Natural killer cell treated with Interleukin-12 subunit alpha and Interleukin-12 subunit beta and Interleukin-15 and Interleukin-18, amount 100 ng/mL, for 72 hours (primary cell): Measurements from ENCODE around the gene LAGE3. TPM values are rescaled to one million over a fixed set of nuclear protein-coding genes. Genes with fewer than 3 reads are reported as not detected.
A peak's percentile ranks its signal among the peaks of the same experiment; 100 is the strongest.

Source experiments
- ATAC-seq, 2 donors: fragments of 150-1000 bp; cut with Tn5 transposase in 1 of 2; sonication (Bioruptor Pico), chemical (Tn5 transposase) in 1 of 2; 2 replicates each; pipeline ENCODE4 v1.10.0; 2021
- DNase-seq: peaks from one replicate; pipeline ENCODE4 v3.0.0; 2022; ENCODE audit warnings: low spot score
- H3K27ac Mint-ChIP-seq, 2 donors: 1 replicate in 1 of 2; 2 replicates in 1 of 2; pipeline ENCODE4 v1.8.0; 2022; ENCODE audit warnings: mixed read lengths in 2 of 2, mild to moderate bottlenecking in 1 of 2, moderate library complexity in 1 of 2
- H3K27me3 Mint-ChIP-seq, 2 donors: 1 replicate in 1 of 2; 2 replicates in 1 of 2; pipeline ENCODE4 v1.8.0; 2022; ENCODE audit warnings: mixed read lengths in 2 of 2
- H3K36me3 Mint-ChIP-seq: one replicate; pipeline ENCODE4 v1.8.0; 2022; ENCODE audit warnings: mixed read lengths
- H3K4me1 Mint-ChIP-seq, 2 donors: 1 replicate in 1 of 2; 2 replicates in 1 of 2; pipeline ENCODE4 v1.8.0; 2022; ENCODE audit warnings: low read depth in 2 of 2, mixed read lengths in 2 of 2, mild to moderate bottlenecking in 1 of 2
- H3K4me3 Mint-ChIP-seq: one replicate; pipeline ENCODE4 v1.8.0; 2022; ENCODE audit warnings: mixed read lengths
- H3K9me3 Mint-ChIP-seq: 2 replicates; pipeline ENCODE4 v1.8.0; 2022; ENCODE audit warnings: mixed read lengths
- total RNA-seq, 2 donors: library from RNA; stranded (reverse); gene quantifications; one replicate each; pipeline ENCODE4 v1.2.3, GENCODE V29; 2022

Gene LAGE3
- total RNA-seq, 2 donors from 2014 or later: 29.4 to 48.5 TPM

GRCh38 chrX:154489182-154489581, 10.1 kb upstream of the LAGE3 start:
- Mint-ChIP-seq H3K4me3 (peak overlapping the region; percentile 91), H3K36me3 (no peaks in the 10 kb centered on the region), H3K9me3 (no peaks in the 10 kb centered on the region), H3K4me1 (peaks cover 10 to 14% of the 10 kb centered on the region in 2 donors), H3K27me3 (peaks cover 0 to 4% of the 10 kb centered on the region in 2 donors), H3K27ac (peak overlapping the region in 1 of 2 donors; percentile 81)
- DNase-seq (no peak), ATAC-seq (no peak)

- H3K9me3 Mint-ChIP-seq: no peaks in the 10 kb centered on the region
- DNase-seq (no peak), ATAC-seq (no peak)
- no peaks in the 10 kb centered on the region for H3K36me3 Mint-ChIP-seq
- H3K27ac Mint-ChIP-seq: peak overlapping the region in 1 of 2 donors; percentile 40
- H3K4me1 Mint-ChIP-seq: peaks cover 10 to 14% of the 10 kb centered on the region in 2 donors
- peak overlapping the region; percentile 63 for H3K4me3 Mint-ChIP-seq
- H3K27me3 Mint-ChIP-seq: peaks cover 0 to 4% of the 10 kb centered on the region in 2 donors
Measured at GRCh38 chrX:154488336-154489075, 9.4 kb upstream of the LAGE3 start.

DNA sequence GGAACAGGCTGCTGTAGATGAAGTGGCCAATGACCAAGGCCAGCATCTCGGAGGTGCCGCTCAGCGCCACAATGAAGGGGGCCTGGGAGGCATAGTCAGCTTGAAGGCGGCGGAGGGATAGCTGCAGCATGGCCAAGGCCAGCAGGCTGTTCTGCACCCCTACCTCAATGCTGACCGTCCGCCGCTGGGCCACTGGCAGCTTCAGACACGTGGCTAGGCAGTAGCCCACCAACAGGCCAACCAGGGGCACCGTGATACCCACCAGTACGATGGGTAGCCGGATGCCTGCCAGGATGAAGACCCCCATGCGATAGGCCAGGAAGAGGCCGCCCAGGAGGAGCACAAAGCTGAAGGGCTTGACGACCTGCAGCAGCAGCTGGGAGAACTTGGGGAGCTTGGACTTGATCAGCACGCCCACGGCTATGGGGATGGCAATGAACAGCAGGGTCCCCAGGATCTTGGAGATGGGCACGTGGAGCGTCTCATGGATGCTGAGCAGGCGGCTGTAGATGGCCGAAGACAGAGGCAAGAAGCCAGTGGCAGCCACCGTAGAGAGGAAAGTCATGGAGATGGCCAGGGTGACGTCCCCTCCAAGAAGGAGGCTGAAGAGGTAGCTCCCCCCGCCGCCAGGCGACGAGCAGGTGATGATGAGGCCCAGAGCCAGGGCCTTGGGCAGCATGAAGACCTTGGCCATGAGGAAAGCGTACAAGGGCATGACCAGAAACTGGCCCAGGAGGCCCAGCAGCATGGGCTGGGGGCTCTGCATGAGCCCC, 8.6 kb upstream of the LAGE3 start:
- Mint-ChIP-seq H3K4me1 (peaks cover 10 to 14% of the 10 kb centered on the region in 2 donors), H3K27ac (peak overlapping the region in 1 of 2 donors; percentile 40)

GRCh38 chrX:154486396-154487207, 7.5 kb upstream of the LAGE3 start, which contains the start of gene UBL4A:
Gene UBL4A, minus strand, starts transcription at chrX:154486615. Its CDS starts 31 bp downstream, at chrX:154486584.
- Mint-ChIP-seq H3K27ac (peak within 1 kb of the TSS in 1 of 2 donors; percentile 37), H3K36me3 (no peaks in the 10 kb centered on the region), H3K9me3 (no peaks in the 10 kb centered on the region), H3K4me1 (peaks cover 10 to 14% of the 10 kb centered on the region in 2 donors), H3K4me3 (peak within 1 kb of the TSS; percentile 72), H3K27me3 (peaks cover 0 to 5% of the 10 kb centered on the region in 2 donors)
- peak; percentile 60 to 64 for ATAC-seq
- peak; percentile 75 for DNase-seq

More for the DNA sequence above, 8.6 kb upstream of the LAGE3 start:
- ATAC-seq (no peak), DNase-seq (no peak)
- Mint-ChIP-seq H3K36me3 (no peaks in the 10 kb centered on the region), H3K27me3 (peaks cover 0 to 3% of the 10 kb centered on the region in 2 donors), H3K9me3 (no peaks in the 10 kb centered on the region), H3K4me3 (peak overlapping the region; percentile 63)

GRCh38 chrX:154486052-154486395, 6.9 kb upstream of the LAGE3 start:
- Mint-ChIP-seq H3K4me3 (no peak overlapping the region), H3K4me1 (peaks cover 7 to 10% of the 10 kb centered on the region in 2 donors), H3K27ac (no peak overlapping the region), H3K36me3 (no peaks in the 10 kb centered on the region), H3K9me3 (no peaks in the 10 kb centered on the region), H3K27me3 (peaks cover 0 to 3% of the 10 kb centered on the region in 2 donors)
- ATAC-seq: peak in 1 of 2 donors; percentile 25
- DNase-seq: no peak

GRCh38 chrX:154485150-154486051, 6.3 kb upstream of the LAGE3 start:
- DNase-seq (no peak), ATAC-seq (no peak)
- H3K36me3 Mint-ChIP-seq: no peaks in the 10 kb centered on the region
- peak overlapping the region; percentile 30 for H3K4me3 Mint-ChIP-seq
- H3K9me3 Mint-ChIP-seq: no peaks in the 10 kb centered on the region
- H3K4me1 Mint-ChIP-seq: peaks cover 7 to 10% of the 10 kb centered on the region in 2 donors
- H3K27ac Mint-ChIP-seq: no peak overlapping the region
- H3K27me3 Mint-ChIP-seq: peaks cover 0 to 3% of the 10 kb centered on the region in 2 donors

- peak overlapping the region in 1 of 2 donors; percentile 33 for H3K27ac Mint-ChIP-seq
- no peaks in the 10 kb centered on the region for H3K9me3 Mint-ChIP-seq
- no peak for DNase-seq
- H3K4me3 Mint-ChIP-seq: peak overlapping the region; percentile 34
- H3K27me3 Mint-ChIP-seq: peaks cover 0 to 3% of the 10 kb centered on the region in 2 donors
- ATAC-seq: no peak
- no peaks in the 10 kb centered on the region for H3K36me3 Mint-ChIP-seq
- H3K4me1 Mint-ChIP-seq: peaks cover 2 to 8% of the 10 kb centered on the region in 2 donors
Measured at GRCh38 chrX:154484255-154485149, 5.4 kb upstream of the LAGE3 start.

DNA sequence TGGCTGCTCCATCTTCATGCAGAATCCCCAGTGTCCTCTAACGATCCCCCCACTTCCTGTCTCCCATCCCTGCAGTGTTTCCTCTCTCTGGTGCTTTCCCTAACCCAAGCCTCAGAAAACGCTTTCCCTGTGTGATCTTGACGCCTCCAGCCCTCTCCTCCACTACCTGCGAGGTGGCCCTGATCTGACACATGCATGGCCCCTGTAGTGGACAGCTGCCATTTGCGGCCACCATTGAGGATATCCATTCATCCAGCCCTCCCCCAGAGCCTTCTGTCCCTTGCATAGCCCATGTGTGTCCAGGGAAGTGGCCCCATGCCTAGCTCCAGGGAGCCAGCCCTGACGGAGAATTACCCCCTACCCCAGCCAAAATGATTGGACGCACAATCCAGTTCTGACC, 4.2 kb upstream of the LAGE3 start:
- Mint-ChIP-seq H3K9me3 (no peaks in the 10 kb centered on the region), H3K27ac (no peak overlapping the region), H3K4me1 (peaks cover 4 to 12% of the 10 kb centered on the region in 2 donors), H3K27me3 (peaks cover 0 to 3% of the 10 kb centered on the region in 2 donors), H3K36me3 (no peaks in the 10 kb centered on the region), H3K4me3 (no peak overlapping the region)
- ATAC-seq (no peak), DNase-seq (no peak)

DNA sequence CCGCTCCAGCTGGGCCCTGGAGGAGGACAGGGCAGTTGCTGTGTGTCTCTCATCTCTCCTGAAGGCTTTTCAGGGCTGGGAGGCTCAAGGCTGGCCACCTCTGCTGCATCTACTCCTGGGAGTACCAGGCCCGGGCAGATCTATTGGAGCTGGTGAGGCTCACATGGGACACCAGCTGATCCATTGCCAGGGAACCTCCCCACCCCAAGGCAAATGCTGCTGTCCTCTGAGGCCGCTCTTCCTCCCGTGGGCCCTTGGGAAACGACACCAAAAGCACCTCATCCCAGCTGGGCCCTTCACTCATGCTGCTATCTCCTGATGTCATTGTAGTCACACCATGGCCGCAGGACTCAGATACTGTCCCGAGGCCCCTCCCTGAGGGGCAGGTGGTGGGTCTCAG, 3.7 kb upstream of the LAGE3 start:
- H3K9me3 Mint-ChIP-seq: no peaks in the 10 kb centered on the region
- no peak overlapping the region for H3K27ac Mint-ChIP-seq
- peaks cover 0 to 3% of the 10 kb centered on the region in 2 donors for H3K27me3 Mint-ChIP-seq
- H3K4me3 Mint-ChIP-seq: no peak overlapping the region
- no peak for ATAC-seq
- no peaks in the 10 kb centered on the region for H3K36me3 Mint-ChIP-seq
- H3K4me1 Mint-ChIP-seq: peaks cover 4 to 7% of the 10 kb centered on the region in 2 donors
- DNase-seq: no peak

- peaks cover 0 to 3% of the 10 kb centered on the region in 2 donors for H3K27me3 Mint-ChIP-seq
- no peaks in the 10 kb centered on the region for H3K9me3 Mint-ChIP-seq
- H3K36me3 Mint-ChIP-seq: no peaks in the 10 kb centered on the region
- DNase-seq (no peak), ATAC-seq (no peak)
- no peak overlapping the region for H3K27ac Mint-ChIP-seq
- peaks cover 4 to 6% of the 10 kb centered on the region in 2 donors for H3K4me1 Mint-ChIP-seq
- no peak overlapping the region for H3K4me3 Mint-ChIP-seq
Measured at GRCh38 chrX:154481911-154482601, 3.0 kb upstream of the LAGE3 start.

DNA sequence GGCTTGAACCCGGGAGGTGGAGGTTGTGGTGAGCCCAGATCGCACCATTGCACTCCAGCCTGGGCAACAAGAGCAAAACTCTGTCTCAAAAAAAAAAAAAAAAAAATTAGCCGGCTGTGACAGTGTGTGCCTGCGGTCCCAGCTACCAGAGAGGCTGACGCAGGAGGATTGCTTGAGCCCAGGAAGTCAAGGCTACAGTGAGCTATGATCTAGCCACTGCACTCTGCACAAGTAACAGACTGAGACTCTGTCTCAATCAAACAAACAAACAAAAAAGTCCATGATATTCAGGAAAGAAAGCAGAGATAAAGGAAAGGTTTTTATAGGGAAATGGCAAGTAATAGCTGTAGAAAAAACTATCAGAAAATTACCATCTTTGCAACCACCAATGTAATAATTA, 2.1 kb upstream of the LAGE3 start:
- H3K4me1 Mint-ChIP-seq: peaks cover 4 to 6% of the 10 kb centered on the region in 2 donors
- H3K27me3 Mint-ChIP-seq: peaks cover 0 to 3% of the 10 kb centered on the region in 2 donors
- no peak overlapping the region for H3K4me3 Mint-ChIP-seq
- no peaks in the 10 kb centered on the region for H3K36me3 Mint-ChIP-seq
- no peaks in the 10 kb centered on the region for H3K9me3 Mint-ChIP-seq
- ATAC-seq: no peak
- no peak overlapping the region for H3K27ac Mint-ChIP-seq
- no peak for DNase-seq
